Stimulated activated naive CD4-positive, alpha-beta T cell treated with Interleukin-2 at 50 U/mL for 16 hours (primary cell): ENCODE results near the gene ZNF660.

Experiments
- DNase-seq: peaks from one replicate; lab custom pipeline; 2025; lab: John Stamatoyannopoulos, UW

ZNF660 gene

GRCh38 chr3:44632193-44632592, 47.4 kb downstream of the ZNF660 start:
- no peak for DNase-seq

DNA sequence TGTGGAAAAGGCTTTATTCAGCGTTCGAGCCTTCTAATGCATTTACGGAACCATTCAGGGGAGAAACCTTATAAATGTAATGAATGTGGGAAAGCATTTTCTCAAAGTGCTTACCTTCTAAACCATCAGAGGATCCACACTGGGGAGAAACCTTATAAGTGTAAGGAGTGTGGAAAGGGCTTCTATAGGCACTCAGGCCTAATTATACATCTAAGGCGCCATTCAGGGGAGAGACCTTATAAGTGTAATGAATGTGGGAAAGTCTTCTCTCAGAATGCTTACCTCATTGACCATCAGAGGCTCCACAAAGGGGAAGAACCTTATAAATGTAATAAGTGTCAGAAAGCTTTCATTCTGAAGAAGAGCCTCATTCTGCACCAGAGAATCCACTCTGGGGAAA, 57.6 kb downstream of the ZNF660 start:
- no peak for DNase-seq

- no peak for DNase-seq
Measured at GRCh38 chr3:44643024-44643423, 58.3 kb downstream of the ZNF660 start.

- no peak for DNase-seq
Measured at GRCh38 chr3:44647771-44648170, 63.0 kb downstream of the ZNF660 start.

- peak; percentile 11 for DNase-seq
Measured at GRCh38 chr3:44648564-44649229, 63.9 kb downstream of the ZNF660 start, which contains the start of gene ZNF35. Gene ZNF35, plus strand, starts transcription at chr3:44648732. Its CDS starts 2,336 bp downstream, at chr3:44651068.
